HepG2 (cell line): ENCODE results near the gene BRCA1. TPM values are rescaled to one million over a fixed set of nuclear protein-coding genes. Genes with fewer than 3 reads are reported as not detected.

Experiments used
- ATAD3A ChIP-seq: sonication (generic); formaldehyde crosslinking; IDR thresholded peaks from 2 replicates; pipeline ENCODE4 v1.4.0; 2020; ENCODE audit warnings: missing genetic modification reagents
- ATF1 ChIP-seq: IDR thresholded peaks from 2 replicates; pipeline ENCODE4 v1.6.1; 2016; ENCODE audit warnings: mild to moderate bottlenecking, control low read depth
- BRCA1 ChIP-seq: sonication (generic); formaldehyde crosslinking; IDR thresholded peaks from 2 replicates; pipeline ENCODE4 v1.4.0; 2020; ENCODE audit warnings: missing genetic modification reagents
- MLXIP ChIP-seq: sonication (generic); formaldehyde crosslinking; IDR thresholded peaks from 2 replicates; pipeline ENCODE4 v1.9.0; 2021; ENCODE audit warnings: missing genetic modification reagents, borderline replicate concordance
- RFXAP ChIP-seq: sonication (generic); formaldehyde crosslinking; IDR thresholded peaks from 2 replicates; pipeline ENCODE4 v1.4.0; 2020; ENCODE audit warnings: missing genetic modification reagents, borderline replicate concordance
- SATB2 ChIP-seq: sonication (generic); formaldehyde crosslinking; IDR thresholded peaks from 2 replicates; pipeline ENCODE4 v1.5.0; 2020; ENCODE audit warnings: missing genetic modification reagents
- SMAD3 ChIP-seq: sonication (generic); formaldehyde crosslinking; IDR thresholded peaks from 2 replicates; pipeline ENCODE4 v1.4.0; 2020; ENCODE audit warnings: missing genetic modification reagents
- SNAI1 ChIP-seq: sonication (generic); formaldehyde crosslinking; IDR thresholded peaks from 2 replicates; pipeline ENCODE4 v1.5.0; 2020; ENCODE audit warnings: mild to moderate bottlenecking, missing genetic modification reagents, borderline replicate concordance
- SUZ12 ChIP-seq: fragments of 150-350 bp; IDR thresholded peaks from 2 replicates; pipeline ENCODE4 v1.6.1; 2014; ENCODE audit warnings: low read depth, low read length
- ZFP90 ChIP-seq: sonication (generic); formaldehyde crosslinking; IDR thresholded peaks from 2 replicates; pipeline ENCODE4 v1.8.0; 2022; ENCODE audit warnings: missing genetic modification reagents, mild to moderate bottlenecking, inconsistent platforms, borderline replicate concordance
- ZNF205 ChIP-seq: IDR thresholded peaks from 2 replicates; pipeline ENCODE4 v1.6.1; 2018; ENCODE audit warnings: missing biosample characterization, missing genetic modification reagents
- ZNF292 ChIP-seq: sonication (generic); formaldehyde crosslinking; IDR thresholded peaks from 2 replicates; pipeline ENCODE4 v1.8.1; 2022; ENCODE audit warnings: mild to moderate bottlenecking, low read depth, missing genetic modification reagents, borderline replicate concordance
- ZNF350 ChIP-seq: sonication (generic); formaldehyde crosslinking; IDR thresholded peaks from 2 replicates; pipeline ENCODE4 v1.4.0; 2020; ENCODE audit warnings: mild to moderate bottlenecking, low read depth, missing genetic modification reagents, borderline replicate concordance
- ZNF598 ChIP-seq: sonication (generic); formaldehyde crosslinking; IDR thresholded peaks from 2 replicates; pipeline ENCODE4 v1.5.1; 2020; ENCODE audit warnings: mild to moderate bottlenecking, missing genetic modification reagents, borderline replicate concordance
- ZNF614 ChIP-seq: IDR thresholded peaks from 2 replicates; pipeline ENCODE4 v1.6.1; 2018; ENCODE audit warnings: missing biosample characterization, missing genetic modification reagents, inconsistent platforms, borderline replicate concordance
- ZNF629 ChIP-seq: sonication (generic); formaldehyde crosslinking; conservative IDR thresholded peaks from 2 replicates; pipeline ENCODE4 v1.5.0; 2020; ENCODE audit warnings: missing genetic modification reagents
- ZNF816 ChIP-seq: sonication (generic); formaldehyde crosslinking; IDR thresholded peaks from 2 replicates; pipeline ENCODE4 v1.8.0; 2022; ENCODE audit warnings: missing genetic modification reagents, mild to moderate bottlenecking, borderline replicate concordance
- polyA plus RNA-seq, 8 experiments: library from polyadenylated mRNA; depleted of rRNA in 3 of 8; stranded (reverse) in 7 of 8; unstranded in 1 of 8; fragments of >200 nt; fragmentation: Illumina TruSeq in 4 of 8; extraction: Trizol in 4 of 8; gene quantifications; 2 replicates each; pipeline versions ENCODE4 v1.2.1 to v1.2.3, GENCODE V29; 2011 to 2016; ENCODE audit warnings: low read depth in 4 of 8, missing spikeins in 1 of 8, mixed read lengths in 1 of 8; ENCODE audit not compliant: insufficient read depth in 1 of 8
- total RNA-seq, 5 experiments: library from RNA; depleted of rRNA; stranded (reverse); fragments of >200 nt; fragmentation: Illumina TruSeq; extraction: Trizol; gene quantifications; 2 replicates each; pipeline ENCODE4 v1.2.3, GENCODE V29; 2016; ENCODE audit warnings: low read depth in 1 of 5
- TF ChIP-seq, protein P1 (sequence below): sonication (generic); formaldehyde crosslinking; IDR thresholded peaks from 2 replicates; pipeline ENCODE4 v1.5.1; 2020; ENCODE audit warnings: missing genetic modification reagents, mild to moderate bottlenecking, borderline replicate concordance
- TF ChIP-seq, protein P2 (sequence below): sonication (generic); formaldehyde crosslinking; IDR thresholded peaks from 2 replicates; pipeline ENCODE4 v1.8.0; 2022; ENCODE audit warnings: mild to moderate bottlenecking, missing genetic modification reagents, moderate library complexity

Gene BRCA1
- total and polyA plus RNA-seq, 2 of the 13 experiments (the other 11 are each of a cell fraction or from before 2014, with no cell fraction given): 13.3 to 37.5 TPM

DNA sequence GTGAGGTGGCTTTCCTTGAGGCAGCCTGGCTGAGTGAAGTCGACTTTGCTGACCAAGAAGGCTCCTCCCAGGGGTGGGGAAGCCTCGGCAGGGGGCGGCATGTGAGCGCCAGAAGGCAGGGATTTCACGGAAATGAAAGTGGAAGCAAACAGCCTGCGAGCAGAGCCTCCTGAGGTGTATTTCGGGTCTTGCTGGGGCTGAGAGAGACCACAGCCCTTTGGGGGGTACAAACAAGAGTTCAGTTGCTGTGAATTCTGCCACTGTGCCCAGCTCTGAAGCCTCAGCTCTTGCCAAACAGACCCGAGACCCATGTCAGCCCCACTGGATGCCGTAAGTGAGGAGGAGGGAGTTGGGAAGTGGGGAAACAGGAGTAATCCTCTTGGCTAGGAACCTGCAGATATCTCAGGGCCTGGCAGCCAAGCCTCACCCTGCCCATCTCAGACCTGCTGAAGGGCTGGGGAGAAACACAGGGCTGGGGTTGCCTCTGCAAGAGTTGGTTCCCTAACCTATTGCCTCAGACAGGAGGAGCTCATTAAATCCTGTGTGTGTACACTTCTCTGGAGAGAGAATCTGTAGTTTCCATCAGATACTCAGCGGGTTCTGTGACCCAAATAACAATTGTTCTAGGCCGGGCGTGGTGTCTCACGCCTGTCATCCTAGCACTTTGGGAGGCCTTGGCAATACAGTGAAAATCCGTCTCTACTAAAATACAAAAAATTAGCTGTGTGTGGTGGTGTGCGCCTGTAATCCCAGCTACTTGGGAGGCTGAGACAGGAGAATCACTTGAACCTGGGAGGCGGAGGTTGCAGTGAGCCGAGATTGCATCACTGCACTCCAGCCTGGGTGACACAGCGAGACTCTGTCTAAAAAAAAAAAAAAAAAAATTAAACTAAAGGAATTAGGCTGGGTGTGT is 118.3 kb downstream of the BRCA1 start, which contains the start of gene IFI35 (continued):
- TF ChIP-seq SATB2: no peak
- peak; percentile 68; the same call in 1 of the 2 replicates for TF ChIP-seq ZNF614 (CRISPR knock-in tag)
- TF ChIP-seq ZNF629 (CRISPR knock-in tag): no peak
- no peak; the same call in 1 of the 2 replicates for TF ChIP-seq MLXIP (CRISPR knock-in tag)
- peak; percentile 87; the same call in 1 of the 2 replicates for TF ChIP-seq SMAD3 (CRISPR knock-in tag)
- TF ChIP-seq, protein P1, sequence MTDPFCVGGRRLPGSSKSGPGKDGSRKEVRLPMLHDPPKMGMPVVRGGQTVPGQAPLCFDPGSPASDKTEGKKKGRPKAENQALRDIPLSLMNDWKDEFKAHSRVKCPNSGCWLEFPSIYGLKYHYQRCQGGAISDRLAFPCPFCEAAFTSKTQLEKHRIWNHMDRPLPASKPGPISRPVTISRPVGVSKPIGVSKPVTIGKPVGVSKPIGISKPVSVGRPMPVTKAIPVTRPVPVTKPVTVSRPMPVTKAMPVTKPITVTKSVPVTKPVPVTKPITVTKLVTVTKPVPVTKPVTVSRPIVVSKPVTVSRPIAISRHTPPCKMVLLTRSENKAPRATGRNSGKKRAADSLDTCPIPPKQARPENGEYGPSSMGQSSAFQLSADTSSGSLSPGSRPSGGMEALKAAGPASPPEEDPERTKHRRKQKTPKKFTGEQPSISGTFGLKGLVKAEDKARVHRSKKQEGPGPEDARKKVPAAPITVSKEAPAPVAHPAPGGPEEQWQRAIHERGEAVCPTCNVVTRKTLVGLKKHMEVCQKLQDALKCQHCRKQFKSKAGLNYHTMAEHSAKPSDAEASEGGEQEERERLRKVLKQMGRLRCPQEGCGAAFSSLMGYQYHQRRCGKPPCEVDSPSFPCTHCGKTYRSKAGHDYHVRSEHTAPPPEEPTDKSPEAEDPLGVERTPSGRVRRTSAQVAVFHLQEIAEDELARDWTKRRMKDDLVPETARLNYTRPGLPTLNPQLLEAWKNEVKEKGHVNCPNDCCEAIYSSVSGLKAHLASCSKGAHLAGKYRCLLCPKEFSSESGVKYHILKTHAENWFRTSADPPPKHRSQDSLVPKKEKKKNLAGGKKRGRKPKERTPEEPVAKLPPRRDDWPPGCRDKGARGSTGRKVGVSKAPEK (CRISPR knock-in tag): no peak
- TF ChIP-seq ATAD3A (CRISPR knock-in tag): no peak
- 0 out of 2 replicates have a peak, but pooled peaks have one; percentile 71 for TF ChIP-seq BRCA1 (CRISPR knock-in tag)
- TF ChIP-seq ZNF598: peak; percentile 25; the same call in 1 of the 2 replicates
- peak; percentile 34 for TF ChIP-seq ZNF292 (CRISPR knock-in tag)
- no peak for TF ChIP-seq ATF1
- no peak for TF ChIP-seq ZFP90 (CRISPR knock-in tag)
- no peak for TF ChIP-seq SNAI1 (CRISPR knock-in tag)
- peak; percentile 14; the same call in 1 of the 2 replicates for TF ChIP-seq ZNF205 (CRISPR knock-in tag)
- TF ChIP-seq, protein P2, sequence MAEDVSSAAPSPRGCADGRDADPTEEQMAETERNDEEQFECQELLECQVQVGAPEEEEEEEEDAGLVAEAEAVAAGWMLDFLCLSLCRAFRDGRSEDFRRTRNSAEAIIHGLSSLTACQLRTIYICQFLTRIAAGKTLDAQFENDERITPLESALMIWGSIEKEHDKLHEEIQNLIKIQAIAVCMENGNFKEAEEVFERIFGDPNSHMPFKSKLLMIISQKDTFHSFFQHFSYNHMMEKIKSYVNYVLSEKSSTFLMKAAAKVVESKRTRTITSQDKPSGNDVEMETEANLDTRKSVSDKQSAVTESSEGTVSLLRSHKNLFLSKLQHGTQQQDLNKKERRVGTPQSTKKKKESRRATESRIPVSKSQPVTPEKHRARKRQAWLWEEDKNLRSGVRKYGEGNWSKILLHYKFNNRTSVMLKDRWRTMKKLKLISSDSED (CRISPR knock-in tag): no peak
- TF ChIP-seq ZNF816: peak; percentile 76; the same call in 1 of the 2 replicates
- peak; percentile 45; the same call in 1 of the 2 replicates for TF ChIP-seq ZNF350 (CRISPR knock-in tag)
- TF ChIP-seq SUZ12: no peak
- peak; percentile 64; the same call in 1 of the 2 replicates for TF ChIP-seq RFXAP (CRISPR knock-in tag)
